Measurements from ENCODE around the gene COX6B1.

Gene COX6B1

DNA sequence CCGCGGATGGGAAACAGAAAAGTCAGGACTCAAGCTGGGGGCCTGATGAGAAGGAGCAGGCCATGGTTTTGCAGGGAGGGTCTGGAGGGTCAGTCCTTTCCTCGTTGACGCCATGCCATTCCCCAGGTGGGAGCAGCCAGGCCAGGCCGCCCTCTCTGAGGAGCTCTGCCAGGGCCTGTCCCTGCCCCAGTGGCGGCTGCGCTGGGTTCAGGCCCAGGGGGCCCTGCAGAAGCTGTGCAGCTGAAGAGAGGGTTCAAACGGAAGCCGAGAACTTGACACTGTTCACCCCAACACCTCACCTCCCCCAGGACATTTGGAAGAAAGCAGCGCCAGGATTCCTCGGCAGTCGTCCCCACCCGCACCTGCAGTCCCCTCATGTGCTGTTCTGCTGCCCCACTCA lies 25.4 kb upstream of the COX6B1 start:
- Mint-ChIP-seq H3K9me3 (no peaks in the 10 kb centered on the region), H3K27ac (peak overlapping the region in 1 of 2 donors; percentile 24)

DNA sequence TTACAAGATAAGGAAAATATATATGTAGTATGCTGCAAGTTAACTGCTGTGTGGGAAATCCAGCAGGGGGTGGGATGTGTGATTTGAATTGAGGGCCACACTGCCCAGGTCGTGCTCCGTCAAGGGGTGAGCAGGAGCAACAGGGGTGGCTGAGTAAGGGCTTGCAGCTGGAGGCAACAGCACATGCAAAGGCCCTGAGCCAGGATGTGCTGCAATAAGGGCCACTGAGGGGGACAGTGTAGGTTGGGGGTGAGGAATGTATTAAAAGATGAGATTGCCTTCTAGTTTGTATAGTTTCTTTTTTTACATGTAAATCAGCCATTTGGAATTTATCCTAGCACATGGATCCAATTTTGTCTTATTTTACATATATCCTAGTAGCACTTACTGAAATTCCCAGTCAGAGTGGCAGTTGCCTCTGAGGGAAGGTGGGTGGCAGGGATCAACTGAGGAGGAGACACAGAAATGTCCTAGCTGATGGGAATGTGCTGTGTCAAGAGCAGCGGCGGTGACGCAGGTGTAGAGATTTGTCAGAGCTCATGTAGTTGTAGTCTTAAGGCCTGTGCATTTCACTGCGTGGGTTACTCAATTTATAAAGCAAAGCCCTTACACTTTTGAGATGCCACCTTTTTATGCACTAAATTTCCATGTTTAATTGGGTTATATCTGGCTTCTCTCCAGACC lies 24.7 kb upstream of the COX6B1 start:
- H3K9me3 Mint-ChIP-seq = no peaks in the 10 kb centered on the region
- no peak overlapping the region for H3K4me3 Mint-ChIP-seq
- DNase-seq = no peak
- no peak overlapping the region for H3K27ac Mint-ChIP-seq
- H3K4me1 Mint-ChIP-seq = peaks cover 7% of the 10 kb centered on the region
- H3K27me3 Mint-ChIP-seq = no peaks in the 10 kb centered on the region
- ATAC-seq = no peak

More for the DNA sequence above, 25.4 kb upstream of the COX6B1 start:
- Mint-ChIP-seq H3K27me3 (no peaks in the 10 kb centered on the region), H3K4me3 (no peak overlapping the region), H3K4me1 (no peaks in the 10 kb centered on the region)
- DNase-seq (no peak), ATAC-seq (peak; percentile 26)

DNA sequence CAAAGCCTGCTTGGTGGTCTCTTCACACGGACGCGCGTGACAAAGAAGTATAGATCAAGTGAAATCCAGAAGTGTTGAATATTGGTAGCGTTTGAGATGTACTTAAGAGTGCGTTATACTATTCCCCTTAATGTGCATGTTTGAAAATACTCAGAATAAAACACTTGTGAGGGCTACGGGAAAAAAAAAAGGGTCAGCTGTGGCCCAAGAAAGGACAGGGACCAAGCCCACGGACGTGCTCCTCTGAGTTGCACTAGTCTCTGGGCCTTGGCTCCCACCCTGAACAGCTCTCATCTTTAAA lies 19.9 kb upstream of the COX6B1 start:
- Mint-ChIP-seq H3K4me1 (peaks cover 35% of the 10 kb centered on the region), H3K4me3 (peak overlapping the region; percentile 89 to 90), H3K9me3 (no peaks in the 10 kb centered on the region), H3K27ac (peak overlapping the region; percentile 93 to 97), H3K27me3 (no peaks in the 10 kb centered on the region)
- ATAC-seq (no peak), DNase-seq (no peak)

DNA sequence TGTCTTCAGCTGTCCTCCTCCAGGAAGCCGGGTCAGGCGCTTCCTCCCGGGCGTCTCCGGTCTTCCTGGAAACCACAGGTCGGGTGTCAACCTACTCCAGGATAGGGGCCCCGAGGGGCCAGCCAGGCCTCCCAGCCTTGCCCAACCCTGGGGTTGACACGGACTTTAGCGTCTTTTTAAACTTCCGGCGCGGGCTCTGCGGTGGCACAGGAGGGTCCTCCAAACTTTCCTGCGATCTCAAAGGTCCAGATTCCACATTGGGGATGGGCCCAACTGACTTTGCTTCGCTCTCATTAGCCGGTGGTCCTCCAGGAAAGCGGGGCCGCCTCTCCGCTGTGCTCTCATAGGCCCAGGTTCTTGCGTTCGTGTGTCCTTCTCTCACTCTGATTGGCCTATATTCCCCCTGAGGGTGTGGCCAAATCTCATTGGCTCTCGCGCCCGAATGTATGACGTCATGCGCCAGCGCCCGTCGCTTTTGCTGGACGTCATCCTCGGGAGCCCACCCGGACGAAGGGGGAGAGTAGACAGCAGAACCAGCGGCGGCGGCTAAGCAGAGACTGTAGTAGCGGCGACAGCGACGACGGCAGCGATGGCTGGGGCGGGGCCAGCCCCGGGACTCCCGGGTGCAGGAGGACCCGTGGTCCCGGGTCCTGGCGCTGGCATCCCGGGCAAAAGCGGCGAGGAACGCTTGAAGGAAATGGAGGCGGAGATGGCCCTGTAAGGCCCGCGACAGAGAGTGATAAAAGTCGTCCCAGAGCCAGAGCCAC lies 19.4 kb upstream of the COX6B1 start, which contains the start of gene RBM42:
Gene RBM42, plus strand, starts transcription at position 472 of the 767 bp plus-strand sequence. Its CDS starts 118 bp downstream, at position 590.
- H3K27ac Mint-ChIP-seq = peak within 1 kb of the TSS; percentile 93 to 97
- DNase-seq = peak; percentile 97 to 98

DNA sequence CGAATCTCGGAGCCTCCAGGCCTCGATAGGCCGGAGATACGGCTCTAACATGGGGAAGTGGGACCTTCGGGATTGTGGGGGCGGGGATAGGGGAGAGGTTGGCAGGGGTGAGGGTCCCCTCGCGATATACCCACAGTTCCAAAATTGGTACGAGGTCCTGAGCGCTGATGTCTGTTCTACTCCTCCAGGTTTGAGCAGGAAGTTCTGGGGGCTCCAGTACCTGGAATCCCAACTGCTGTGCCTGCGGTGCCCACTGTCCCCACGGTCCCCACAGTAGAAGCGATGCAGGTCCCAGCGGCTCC lies 18.8 kb upstream of the COX6B1 start:
- H3K4me1 Mint-ChIP-seq = peaks cover 35% of the 10 kb centered on the region
- peak overlapping the region; percentile 89 to 90 for H3K4me3 Mint-ChIP-seq
- no peaks in the 10 kb centered on the region for H3K9me3 Mint-ChIP-seq
- no peak for DNase-seq
- ATAC-seq = no peak
- peak overlapping the region; percentile 93 to 97 for H3K27ac Mint-ChIP-seq
- no peaks in the 10 kb centered on the region for H3K27me3 Mint-ChIP-seq

More for the DNA sequence above, 19.4 kb upstream of the COX6B1 start, which contains the start of gene RBM42:
- Mint-ChIP-seq H3K27me3 (no peaks in the 10 kb centered on the region), H3K4me3 (peak within 1 kb of the TSS; percentile 89 to 90), H3K9me3 (no peaks in the 10 kb centered on the region), H3K4me1 (peaks cover 35% of the 10 kb centered on the region)
- ATAC-seq = peak; percentile 100

DNA sequence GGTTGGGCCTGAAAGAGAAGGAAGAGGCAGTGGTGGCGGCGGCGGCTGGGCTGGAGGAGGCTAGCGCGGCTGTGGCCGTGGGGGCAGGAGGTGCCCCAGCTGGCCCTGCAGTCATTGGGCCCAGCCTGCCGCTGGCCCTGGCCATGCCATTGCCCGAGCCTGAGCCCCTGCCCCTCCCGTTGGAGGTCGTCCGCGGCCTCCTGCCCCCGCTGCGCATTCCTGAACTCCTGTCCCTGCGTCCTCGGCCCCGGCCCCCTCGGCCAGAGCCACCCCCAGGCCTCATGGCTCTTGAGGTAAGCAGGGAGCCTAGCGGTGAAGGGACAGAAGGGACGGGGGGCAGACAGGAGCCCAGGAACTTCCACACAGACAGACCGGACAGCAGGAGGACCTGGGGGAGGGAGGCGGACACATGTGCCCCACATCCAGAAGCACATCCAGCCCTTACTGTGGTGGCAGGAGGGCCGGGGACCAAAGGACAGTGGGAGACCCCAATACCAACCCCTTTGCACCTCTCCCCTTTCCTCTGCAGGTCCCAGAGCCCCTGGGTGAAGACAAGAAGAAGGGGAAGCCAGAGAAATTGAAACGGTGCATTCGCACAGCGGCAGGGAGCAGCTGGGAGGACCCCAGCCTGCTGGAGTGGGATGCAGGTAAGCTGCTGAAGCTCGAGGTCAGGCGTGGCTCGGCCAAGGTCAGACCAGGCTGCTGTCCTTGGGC lies 14.2 kb upstream of the COX6B1 start:
- Mint-ChIP-seq H3K4me3 (no peak overlapping the region), H3K27ac (no peak overlapping the region), H3K4me1 (peaks cover 24% of the 10 kb centered on the region), H3K9me3 (no peaks in the 10 kb centered on the region), H3K27me3 (no peaks in the 10 kb centered on the region)
- ATAC-seq (no peak), DNase-seq (no peak)

DNA sequence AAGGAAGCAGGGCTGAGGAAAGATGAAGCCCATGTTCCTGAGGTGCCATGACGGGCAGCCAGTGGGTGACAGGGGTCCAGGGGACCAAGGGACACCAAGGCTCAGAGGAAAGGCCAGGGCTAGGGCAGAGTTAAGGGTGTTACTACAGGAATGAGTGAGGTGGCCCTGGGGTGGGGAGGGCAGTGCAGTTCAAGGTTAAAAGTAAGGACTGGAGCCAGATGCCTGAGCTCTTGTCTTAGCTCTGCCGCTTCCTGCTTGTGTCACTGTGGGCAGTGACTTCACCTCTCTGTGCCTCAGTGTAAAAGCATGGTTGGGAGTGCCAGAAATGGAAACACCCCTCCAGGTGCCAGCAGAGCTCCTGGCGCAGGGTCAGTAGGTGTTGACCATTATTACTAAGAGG lies 11.5 kb upstream of the COX6B1 start:
- ATAC-seq (peak; percentile 25), DNase-seq (no peak)
- H3K27ac Mint-ChIP-seq = no peak overlapping the region
- H3K4me3 Mint-ChIP-seq = no peak overlapping the region
- no peaks in the 10 kb centered on the region for H3K9me3 Mint-ChIP-seq
- no peaks in the 10 kb centered on the region for H3K27me3 Mint-ChIP-seq
- peaks cover 12% of the 10 kb centered on the region for H3K4me1 Mint-ChIP-seq

DNA sequence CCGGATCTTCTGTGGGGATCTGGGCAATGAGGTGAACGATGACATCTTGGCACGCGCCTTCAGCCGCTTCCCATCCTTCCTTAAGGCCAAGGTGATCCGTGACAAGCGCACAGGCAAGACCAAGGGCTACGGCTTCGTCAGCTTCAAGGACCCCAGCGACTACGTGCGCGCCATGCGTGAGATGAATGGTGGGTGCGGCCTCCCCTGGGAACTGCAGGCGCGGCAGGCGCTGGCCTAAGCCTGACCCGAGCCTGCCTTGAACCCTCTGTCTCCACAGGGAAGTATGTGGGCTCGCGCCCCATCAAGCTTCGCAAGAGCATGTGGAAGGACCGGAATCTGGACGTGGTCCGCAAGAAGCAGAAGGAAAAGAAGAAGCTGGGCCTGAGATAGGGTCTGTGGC lies 11.0 kb upstream of the COX6B1 start:
- no peaks in the 10 kb centered on the region for H3K27me3 Mint-ChIP-seq
- ATAC-seq (no peak), DNase-seq (no peak)
- H3K4me3 Mint-ChIP-seq = no peak overlapping the region
- peak overlapping the region in 1 of 2 donors; percentile 82 for H3K27ac Mint-ChIP-seq
- H3K4me1 Mint-ChIP-seq = peaks cover 14% of the 10 kb centered on the region
- H3K9me3 Mint-ChIP-seq = no peaks in the 10 kb centered on the region

DNA sequence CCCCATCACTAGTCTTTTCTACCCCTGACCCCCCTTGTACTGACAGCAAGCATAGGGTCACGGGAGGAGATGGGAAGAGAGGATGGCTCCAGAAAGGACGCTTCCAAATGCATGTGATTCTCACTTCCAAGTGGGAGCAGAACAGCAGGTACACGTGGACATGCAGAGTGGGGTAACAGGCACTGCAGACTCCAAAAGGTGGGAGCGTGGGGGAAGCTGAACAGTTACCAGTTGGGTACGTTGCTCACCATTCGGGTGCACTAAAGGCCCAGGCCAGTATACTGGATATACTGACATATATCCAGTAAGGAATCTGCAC lies 8.8 kb upstream of the COX6B1 start:
- H3K27me3 Mint-ChIP-seq = no peaks in the 10 kb centered on the region
- H3K27ac Mint-ChIP-seq = peak overlapping the region in 1 of 2 donors; percentile 75
- DNase-seq (no peak), ATAC-seq (no peak)
- H3K4me3 Mint-ChIP-seq = no peak overlapping the region
- no peaks in the 10 kb centered on the region for H3K9me3 Mint-ChIP-seq
- H3K4me1 Mint-ChIP-seq = peaks cover 28% of the 10 kb centered on the region

DNA sequence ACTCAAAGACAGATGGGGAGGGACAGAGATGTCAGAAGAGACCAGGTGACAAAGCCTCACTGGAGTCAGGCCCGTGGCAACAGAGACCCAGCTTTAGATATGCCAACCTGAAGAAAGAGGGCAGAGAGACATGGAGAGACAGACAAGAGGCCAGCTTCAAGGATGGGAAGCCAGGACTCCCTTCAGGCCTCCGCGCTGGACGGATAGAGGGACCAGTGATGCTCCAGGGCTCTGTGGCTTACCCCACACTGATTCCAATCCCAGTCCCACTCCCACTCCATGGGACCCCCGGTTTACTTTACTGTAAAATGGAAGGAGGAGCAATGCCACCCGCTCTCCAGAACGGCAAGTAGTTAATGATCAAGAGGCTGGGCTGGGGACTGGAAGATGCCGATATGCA lies 8.3 kb upstream of the COX6B1 start:
- Mint-ChIP-seq H3K27me3 (no peaks in the 10 kb centered on the region), H3K27ac (no peak overlapping the region), H3K9me3 (no peaks in the 10 kb centered on the region), H3K4me1 (peaks cover 34% of the 10 kb centered on the region), H3K4me3 (no peak overlapping the region)
- DNase-seq (no peak), ATAC-seq (no peak)

DNA sequence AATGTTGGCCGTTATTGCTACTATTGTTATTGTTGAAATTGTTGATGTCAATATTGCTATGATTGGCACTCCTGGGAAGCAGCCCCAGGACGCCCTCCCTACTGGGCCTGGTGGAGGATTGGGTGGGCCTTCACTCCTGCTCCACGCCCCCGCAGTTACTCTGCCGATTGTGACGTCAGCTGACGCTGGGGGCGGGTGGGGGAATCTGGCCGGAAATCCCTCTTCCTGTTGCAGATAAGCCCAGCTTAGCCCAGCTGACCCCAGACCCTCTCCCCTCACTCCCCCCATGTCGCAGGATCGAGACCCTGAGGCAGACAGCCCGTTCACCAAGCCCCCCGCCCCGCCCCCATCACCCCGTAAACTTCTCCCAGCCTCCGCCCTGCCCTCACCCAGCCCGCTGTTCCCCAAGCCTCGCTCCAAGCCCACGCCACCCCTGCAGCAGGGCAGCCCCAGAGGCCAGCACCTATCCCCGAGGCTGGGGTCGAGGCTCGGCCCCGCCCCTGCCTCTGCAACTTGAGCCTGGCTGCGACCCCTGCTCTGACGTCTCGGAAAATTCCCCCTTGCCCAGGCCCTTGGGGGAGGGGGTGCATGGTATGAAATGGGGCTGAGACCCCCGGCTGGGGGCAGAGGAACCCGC lies 6.5 kb upstream of the COX6B1 start, which contains the start of gene ETV2:
Gene ETV2, plus strand, starts transcription at position 231 of the 637 bp plus-strand sequence. CDS start 716 bp downstream, outside the sequence.
- ATAC-seq = no peak
- H3K27ac Mint-ChIP-seq = peak within 1 kb of the TSS; percentile 57 to 86
- peaks cover 44% of the 10 kb centered on the region for H3K4me1 Mint-ChIP-seq
- H3K9me3 Mint-ChIP-seq = no peaks in the 10 kb centered on the region
- no peaks in the 10 kb centered on the region for H3K27me3 Mint-ChIP-seq
- H3K4me3 Mint-ChIP-seq = peak within 1 kb of the TSS; percentile 85 to 89
- peak; percentile 24 to 55 for DNase-seq

DNA sequence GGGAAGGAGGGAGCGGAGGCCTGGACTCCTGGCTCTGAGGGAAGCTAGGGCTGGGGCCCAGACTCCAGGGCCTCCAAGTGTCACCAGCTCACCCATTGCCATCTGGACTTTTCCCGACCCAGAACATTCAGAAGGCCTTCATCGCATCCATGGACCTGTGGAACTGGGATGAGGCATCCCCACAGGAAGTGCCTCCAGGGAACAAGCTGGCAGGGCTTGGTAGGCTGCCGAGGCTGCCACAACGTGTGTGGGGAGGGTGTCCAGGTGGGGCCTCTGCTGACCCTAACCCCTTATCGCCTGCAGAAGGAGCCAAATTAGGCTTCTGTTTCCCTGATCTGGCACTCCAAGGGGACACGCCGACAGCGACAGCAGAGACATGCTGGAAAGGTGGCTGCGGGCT lies 5.8 kb upstream of the COX6B1 start:
- ATAC-seq (no peak), DNase-seq (no peak)
- Mint-ChIP-seq H3K27me3 (no peaks in the 10 kb centered on the region), H3K4me1 (peaks cover 44% of the 10 kb centered on the region), H3K4me3 (peak overlapping the region; percentile 85 to 89), H3K9me3 (no peaks in the 10 kb centered on the region), H3K27ac (peak overlapping the region; percentile 57 to 86)

DNA sequence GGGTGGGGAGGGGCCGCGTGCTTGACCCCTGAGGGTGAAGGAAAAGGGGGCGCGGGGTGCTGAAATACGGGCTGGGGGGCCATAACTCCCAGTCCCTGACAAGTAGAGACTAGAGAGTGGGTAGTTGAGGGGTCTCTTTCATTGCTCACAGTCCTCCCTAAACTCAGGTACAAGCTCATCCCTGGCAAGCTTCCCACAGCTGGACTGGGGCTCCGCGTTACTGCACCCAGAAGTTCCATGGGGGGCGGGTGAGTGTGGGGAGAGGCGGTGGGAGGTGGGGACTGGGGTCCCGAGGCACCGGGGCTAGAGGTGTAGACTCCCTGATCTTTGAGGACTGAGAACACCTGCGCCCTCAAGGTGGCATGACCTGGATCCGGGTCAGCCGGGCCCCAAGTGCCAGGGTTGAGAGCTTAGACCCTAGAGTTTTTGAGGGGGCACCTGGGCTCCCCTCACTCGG lies 5.3 kb upstream of the COX6B1 start:
- Mint-ChIP-seq H3K4me1 (peaks cover 44% of the 10 kb centered on the region), H3K4me3 (peak overlapping the region; percentile 85 to 89), H3K27ac (no peak overlapping the region), H3K9me3 (no peaks in the 10 kb centered on the region), H3K27me3 (no peaks in the 10 kb centered on the region)
- no peak for DNase-seq
- no peak for ATAC-seq

DNA sequence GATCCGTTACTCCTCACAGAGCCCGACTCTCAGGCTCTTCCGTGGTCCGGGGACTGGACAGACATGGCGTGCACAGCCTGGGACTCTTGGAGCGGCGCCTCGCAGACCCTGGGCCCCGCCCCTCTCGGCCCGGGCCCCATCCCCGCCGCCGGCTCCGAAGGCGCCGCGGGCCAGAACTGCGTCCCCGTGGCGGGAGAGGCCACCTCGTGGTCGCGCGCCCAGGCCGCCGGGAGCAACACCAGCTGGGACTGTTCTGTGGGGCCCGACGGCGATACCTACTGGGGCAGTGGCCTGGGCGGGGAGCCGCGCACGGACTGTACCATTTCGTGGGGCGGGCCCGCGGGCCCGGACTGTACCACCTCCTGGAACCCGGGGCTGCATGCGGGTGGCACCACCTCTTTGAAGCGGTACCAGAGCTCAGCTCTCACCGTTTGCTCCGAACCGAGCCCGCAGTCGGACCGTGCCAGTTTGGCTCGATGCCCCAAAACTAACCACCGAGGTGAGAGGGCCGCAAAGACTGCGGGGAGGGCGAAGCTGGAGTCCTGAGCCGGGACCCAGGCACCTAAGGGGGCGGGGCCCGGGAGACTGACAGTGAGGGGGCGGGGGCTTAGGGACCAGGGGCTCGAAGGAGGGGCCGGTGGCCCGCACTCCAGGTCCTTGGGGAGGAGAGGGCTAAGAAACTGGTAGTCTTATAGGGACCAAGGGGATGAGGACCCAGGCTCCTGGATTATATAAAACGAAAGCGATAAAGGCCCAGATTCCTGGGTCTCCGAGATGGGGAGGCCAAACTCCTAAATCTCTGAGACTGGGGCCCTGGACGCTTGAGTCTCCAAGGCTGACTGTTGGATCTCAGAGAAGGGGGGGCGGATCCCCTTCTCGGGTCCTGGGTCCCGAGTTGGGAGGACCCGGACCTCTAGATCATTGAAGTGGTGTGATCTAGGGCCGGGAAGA lies 4.6 kb upstream of the COX6B1 start:
- Mint-ChIP-seq H3K9me3 (no peaks in the 10 kb centered on the region), H3K4me1 (peaks cover 44% of the 10 kb centered on the region), H3K27me3 (no peaks in the 10 kb centered on the region), H3K4me3 (peak overlapping the region; percentile 85 to 89), H3K27ac (peak overlapping the region; percentile 40 to 90)
- DNase-seq (peak; percentile 88 to 92), ATAC-seq (peak; percentile 61)
